GM21825 (cell line): ENCODE data around the gene GAPDHS.

Experiments
- ATAC-seq: cut with Tn5 transposase; IDR thresholded peaks from one replicate; pipeline ENCODE4 v1.9.1; 2021; ENCODE audit warnings: mild to moderate bottlenecking, moderate library complexity; ENCODE audit not compliant: unreplicated experiment

The GAPDHS gene

DNA sequence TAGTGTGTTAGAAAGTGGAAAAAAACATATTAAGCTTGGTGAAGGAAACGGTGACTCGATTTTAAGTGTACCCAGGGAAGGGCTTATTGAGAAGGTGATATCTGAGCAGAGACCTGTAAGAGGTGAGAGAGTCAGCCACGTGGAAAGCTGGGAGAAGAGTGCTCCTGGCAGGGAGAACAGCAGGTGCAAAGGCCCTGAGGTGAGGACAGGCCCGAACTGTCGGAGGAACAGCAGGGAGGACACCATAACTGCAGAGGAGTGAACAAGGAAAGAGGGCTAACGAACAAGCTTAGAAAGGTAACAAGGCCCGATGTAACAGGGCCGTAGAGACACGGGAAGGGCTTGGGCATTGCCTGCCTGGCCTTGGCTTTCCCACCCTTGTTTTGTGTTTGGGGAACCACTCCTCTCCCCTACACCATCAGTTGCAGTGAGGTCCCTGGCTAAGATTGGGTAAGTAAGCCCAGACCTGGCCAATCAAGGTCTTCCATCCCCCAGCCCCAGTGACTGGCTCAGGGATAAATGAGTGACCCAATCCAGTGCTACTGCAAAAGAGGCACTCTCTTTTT is 22.9 kb downstream of the GAPDHS start:
- ATAC-seq, result no peak

- ATAC-seq, result no peak
Observed at GRCh38 chr19:35556846-35557538, 23.7 kb downstream of the GAPDHS start.

DNA sequence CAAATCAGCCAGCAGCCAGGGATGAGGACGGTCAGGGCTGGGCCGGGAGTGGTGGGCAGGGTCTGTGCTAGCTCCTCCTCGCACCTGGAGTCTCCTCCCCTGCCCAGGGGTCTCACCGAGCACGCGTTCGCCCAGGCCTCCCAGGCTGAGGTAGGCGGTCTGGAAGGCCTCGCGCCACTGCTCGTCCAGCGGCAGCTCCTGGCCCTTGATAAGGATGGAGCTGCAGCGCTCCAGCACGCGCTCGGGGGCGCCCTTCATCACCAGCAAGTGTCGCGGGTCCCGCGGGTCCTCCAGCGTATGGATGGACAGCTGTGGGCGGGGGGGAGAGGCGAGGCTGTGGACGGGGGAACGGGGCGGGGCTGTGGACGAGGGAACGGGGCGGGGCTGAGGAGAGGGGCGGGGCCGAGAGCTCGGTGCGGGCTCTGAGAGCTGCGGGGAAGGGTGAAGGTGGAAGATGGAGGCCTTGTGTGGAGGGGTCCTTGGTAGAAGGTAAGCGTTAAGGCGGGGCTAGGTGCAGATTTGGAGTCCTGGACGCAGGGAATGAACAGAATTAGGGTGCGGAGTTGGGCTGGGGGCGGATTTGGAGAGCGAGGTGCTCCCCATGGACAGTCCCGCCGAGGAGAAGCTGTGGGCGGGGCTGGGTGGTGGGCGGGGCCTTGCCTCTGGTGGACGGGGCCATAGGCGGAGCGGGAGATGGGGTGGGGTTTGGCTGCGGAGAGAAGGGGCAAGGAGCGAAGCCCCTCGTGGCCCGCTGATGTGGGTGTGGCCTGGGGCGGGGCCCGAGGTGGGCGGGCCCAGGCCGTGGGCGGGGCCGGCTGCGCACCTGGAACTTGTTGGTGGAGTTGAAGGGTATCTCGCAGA is 24.5 kb downstream of the GAPDHS start:
- ATAC-seq, result no peak

- ATAC-seq, result no peak
Observed at GRCh38 chr19:35558400-35559280, 25.4 kb downstream of the GAPDHS start.

- peak; percentile 60 for ATAC-seq
Observed at GRCh38 chr19:35559281-35559659, 26.0 kb downstream of the GAPDHS start.

GRCh38 chr19:35559781-35560180 is 26.5 kb downstream of the GAPDHS start:
- ATAC-seq, result no peak

GRCh38 chr19:35560271-35560670 is 27.0 kb downstream of the GAPDHS start:
- ATAC-seq, result no peak

- ATAC-seq, result no peak
Observed at GRCh38 chr19:35560677-35561076, 27.4 kb downstream of the GAPDHS start.

DNA sequence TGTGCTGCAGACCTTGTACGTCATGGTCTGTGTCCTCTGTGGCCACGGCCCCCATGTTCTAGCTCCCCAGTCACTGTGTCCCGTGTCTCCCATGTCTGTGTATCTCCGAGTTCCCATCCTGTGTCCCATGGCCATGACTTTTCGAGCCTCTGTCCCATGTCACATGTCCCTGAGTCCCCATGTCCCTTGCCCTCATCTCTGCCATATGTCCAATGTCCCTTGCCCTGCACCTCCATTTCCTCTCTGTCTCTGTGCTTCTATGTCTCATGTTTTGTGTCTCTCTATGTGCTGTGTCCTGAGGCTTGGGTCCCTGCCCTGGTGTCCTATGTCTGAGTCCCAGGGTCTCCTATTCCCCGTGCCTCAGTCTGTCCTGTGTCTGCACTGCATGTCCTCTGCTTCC is 28.2 kb downstream of the GAPDHS start:
- no peak for ATAC-seq

GRCh38 chr19:35562336-35562735 is 29.1 kb downstream of the GAPDHS start:
- no peak for ATAC-seq

- no peak for ATAC-seq
Observed at GRCh38 chr19:35562776-35563175, 29.5 kb downstream of the GAPDHS start.

GRCh38 chr19:35563207-35563829 is 30.1 kb downstream of the GAPDHS start, which contains the start of gene ATP4A:
Gene ATP4A (minus strand): TSS chr19:35563658. CDS start chr19:35563629, 29 bp downstream.
- no peak for ATAC-seq

DNA sequence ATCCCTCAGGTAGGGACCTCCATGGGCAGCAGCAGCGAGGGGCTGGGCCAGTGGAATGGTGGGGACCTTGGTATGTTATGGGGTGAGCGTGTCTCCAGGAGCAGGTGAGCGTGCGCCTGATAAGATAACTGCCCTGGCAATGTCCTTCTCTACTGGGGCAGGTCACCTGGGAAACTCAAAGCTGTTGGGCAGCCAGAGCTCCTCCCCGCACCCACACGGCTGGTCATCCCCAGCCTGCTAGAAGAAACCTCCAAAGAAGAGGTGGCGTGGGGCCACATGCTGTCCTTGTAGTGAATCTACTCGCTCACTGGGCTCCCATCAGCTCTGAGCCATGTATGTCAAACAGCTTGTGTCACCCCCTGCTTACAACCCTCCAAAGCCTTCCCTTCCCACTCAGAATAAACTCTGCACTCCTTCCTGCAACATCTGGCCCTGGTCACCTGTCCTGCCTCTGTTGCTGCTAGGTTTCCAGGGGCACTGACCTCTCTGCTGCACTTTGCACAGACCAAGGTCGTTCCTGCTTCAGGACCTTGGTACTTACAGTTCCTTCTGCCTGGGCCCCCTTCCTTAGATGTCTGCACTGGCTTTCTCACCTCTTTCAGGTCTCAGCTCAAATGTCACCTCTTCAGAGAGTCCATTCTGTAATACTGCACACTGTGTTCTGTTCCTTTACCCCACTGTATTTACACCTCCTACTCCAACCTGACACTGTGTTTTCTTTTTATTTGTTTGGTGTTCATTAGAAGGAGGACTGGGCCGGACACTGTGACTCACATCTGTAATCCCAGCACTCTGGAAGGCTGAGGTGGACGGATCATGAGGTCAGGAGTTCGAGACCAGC is 32.0 kb downstream of the GAPDHS start:
- ATAC-seq, result no peak

DNA sequence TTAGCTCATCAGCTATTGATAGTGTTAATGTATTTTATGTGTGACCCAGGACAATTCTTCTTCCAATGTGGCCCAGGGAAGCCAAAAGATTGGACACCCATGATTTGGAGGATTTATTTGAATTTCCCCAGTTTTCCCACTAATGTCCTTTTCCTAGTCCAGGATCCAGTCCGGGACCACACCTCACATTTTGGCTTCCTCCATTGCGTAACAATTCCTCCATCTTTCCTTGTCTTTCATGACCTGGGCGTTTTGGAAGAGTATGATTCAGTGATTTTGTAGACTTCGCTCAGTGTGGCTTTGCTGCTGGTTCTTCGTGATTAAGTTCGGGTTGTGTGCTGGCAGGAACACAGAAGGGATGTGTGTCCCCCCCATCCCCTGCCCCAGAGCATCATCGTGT is 33.5 kb downstream of the GAPDHS start:
- no peak for ATAC-seq

GRCh38 chr19:35569281-35569781 is 36.1 kb downstream of the GAPDHS start:
- no peak for ATAC-seq

- ATAC-seq, result no peak
Observed at GRCh38 chr19:35571406-35571965, 38.2 kb downstream of the GAPDHS start.

GRCh38 chr19:35577918-35578317 is 44.7 kb downstream of the GAPDHS start:
- ATAC-seq, result no peak

GRCh38 chr19:35578707-35579106 is 45.5 kb downstream of the GAPDHS start:
- ATAC-seq, result no peak

GRCh38 chr19:35582760-35583159 is 49.5 kb downstream of the GAPDHS start:
- ATAC-seq, result no peak
